Pons (tissue), 1 donor: ENCODE results near the gene VIT.
"Not testable (repeated sequence)": the region's sequence is repeated elsewhere in the genome, so short reads cannot be mapped to it uniquely, and the experiment has no call there.

Experiments
- DNase-seq: peaks from one replicate; pipeline ENCODE4 v3.0.0-alpha.2; 2016; ENCODE audit warnings: low spot score

VIT gene

DNA sequence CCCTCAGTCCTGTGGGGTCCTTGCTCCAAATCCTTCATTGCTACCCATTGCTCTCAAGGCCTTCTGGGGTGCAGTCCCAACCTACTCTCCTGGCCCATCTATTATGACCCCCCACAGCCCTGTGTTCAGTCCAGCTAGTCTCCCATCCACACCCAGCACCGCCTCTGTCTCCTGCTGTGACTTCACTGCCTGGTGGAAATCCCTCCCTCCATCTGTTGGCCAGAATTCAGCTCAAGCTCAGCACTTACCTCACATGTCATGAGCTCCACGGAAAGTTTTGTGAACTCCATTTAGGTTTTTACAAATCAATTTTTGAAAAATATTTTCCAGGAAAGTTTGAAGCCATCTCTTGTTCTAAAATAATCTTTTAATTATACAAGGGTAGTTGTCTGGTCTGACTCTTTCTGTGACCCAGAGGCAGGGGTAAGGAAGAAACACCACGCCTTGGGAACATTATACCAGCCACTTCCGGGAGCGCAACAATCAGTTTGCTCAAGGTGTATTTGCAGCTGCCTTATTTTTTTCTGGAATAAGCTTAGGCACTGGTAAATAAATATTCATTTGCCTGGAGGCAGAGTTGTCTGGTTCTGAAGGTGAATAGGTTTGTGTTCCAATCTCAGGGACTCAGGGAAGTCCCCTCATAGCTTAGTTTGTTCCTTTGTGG lies 110.8 kb downstream of the VIT start:
- DNase-seq: no peak

DNA sequence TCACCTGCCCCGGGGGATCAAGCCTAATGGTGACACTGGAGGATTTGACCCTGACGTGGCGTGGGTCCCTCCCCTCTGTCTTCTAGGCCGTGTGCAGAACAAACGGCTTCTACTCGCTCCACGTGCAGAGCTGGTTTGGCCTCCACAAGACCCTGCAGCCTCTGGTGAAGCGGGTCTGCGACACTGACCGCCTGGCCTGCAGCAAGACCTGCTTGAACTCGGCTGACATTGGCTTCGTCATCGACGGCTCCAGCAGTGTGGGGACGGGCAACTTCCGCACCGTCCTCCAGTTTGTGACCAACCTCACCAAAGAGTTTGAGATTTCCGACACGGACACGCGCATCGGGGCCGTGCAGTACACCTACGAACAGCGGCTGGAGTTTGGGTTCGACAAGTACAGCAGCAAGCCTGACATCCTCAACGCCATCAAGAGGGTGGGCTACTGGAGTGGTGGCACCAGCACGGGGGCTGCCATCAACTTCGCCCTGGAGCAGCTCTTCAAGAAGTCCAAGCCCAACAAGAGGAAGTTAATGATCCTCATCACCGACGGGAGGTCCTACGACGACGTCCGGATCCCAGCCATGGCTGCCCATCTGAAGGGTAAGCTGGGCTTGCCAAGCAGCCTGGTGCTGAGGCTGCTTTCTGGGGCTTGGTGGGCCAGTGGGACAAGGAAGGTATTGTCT lies 112.0 kb downstream of the VIT start:
- DNase-seq: no peak

DNA sequence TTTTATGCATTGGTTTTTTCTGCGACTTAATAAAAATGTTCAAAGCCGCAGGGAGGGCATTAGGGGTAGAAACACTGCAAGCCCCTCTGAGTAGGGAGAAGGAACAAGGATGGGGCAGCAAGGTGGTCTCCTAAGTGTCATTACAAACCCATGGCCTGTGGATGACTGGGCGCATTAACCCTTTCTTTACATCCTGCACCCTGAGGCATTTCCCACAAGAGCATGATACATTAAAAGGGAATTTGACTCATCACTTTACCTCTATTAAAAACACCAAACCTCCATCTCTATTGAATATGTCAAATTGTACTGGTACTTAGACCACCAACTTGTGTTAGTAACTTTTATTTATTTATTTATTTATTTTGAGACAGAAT lies 112.5 kb downstream of the VIT start:
- no peak for DNase-seq

DNA sequence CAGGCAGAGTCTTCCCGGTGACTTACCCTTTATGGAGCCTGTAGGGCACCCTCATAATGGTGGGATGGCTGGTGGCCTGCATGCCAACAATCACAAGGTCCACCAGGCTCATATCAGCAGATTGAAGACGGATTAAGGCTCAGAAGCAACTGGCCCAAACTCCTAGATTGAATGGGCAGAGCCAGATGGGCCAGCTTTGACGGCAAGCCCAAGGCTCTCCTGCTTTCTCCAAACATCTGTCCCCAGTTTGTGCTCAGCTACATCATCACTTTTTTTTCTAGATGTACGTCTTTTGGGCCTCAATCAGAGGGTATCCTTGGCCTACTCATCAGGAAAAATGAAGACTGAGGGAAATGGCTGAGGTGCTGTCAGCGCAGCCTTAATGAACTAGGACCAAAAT lies 114.6 kb downstream of the VIT start:
- no peak for DNase-seq

DNA sequence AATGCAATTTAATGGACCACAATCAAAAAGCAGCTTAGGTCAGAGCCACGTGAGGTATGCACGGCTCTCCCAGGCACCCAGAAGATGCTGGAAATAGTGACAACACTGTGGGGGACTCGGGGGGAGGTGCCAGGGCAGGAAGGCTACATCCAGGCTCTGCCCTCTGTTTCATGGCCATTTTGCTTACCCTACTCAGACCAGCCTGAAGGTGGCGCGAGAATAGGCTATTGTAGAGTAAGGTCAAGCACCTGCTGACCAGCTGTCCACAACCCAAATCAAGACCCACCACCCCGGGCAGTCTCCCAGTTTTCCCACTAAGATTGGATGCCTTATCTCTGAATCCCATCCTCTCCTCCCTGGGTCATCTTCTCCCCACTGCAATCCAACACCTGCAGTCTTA lies 115.7 kb downstream of the VIT start:
- no peak for DNase-seq

DNA sequence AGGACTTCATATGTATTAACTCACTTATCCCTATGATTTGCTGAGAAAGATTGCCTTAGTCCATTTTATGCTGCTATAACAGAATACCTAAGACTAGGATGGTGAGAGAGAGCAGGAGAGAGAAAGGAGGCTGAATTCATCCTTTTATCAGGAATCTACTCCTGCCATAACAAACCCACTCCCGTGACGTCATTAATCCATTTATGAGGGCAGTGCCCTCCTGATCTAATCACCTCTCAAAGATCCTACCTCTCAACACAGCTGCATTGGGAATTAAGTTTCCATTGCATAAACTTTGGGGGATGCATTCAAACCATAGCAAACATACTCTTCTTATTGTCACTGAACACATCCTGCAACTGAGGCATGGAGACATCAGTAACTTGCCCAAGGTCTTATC lies 122.0 kb downstream of the VIT start:
- DNase-seq: no peak

DNA sequence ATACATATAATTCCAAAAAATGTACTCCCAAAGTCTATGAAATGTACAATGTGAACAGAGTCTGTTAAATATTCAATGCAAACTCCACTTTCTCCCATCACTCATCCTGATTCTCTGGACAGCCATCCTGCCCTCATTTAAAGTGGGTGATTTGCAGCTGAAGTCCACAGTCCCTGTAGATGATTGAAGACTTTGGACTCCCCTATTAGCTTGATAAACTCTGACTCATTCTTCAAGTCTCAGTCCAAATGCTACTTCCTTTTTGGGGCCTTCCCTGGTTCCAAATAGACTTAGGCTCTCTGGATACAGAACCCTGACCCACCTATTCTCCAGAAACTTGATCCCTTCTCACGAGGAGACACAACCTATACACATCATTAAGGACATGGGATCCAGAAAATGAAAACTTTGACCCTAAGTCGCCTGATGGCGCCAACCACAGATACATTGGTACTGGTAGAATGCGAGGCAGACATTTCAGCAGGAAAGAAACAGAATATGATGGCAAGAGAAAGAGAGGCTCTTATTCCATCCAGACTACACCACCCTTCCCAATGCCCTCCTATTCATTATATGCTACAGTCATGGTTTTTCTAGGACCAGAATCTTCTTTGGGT lies 122.7 kb downstream of the VIT start:
- no peak for DNase-seq

DNA sequence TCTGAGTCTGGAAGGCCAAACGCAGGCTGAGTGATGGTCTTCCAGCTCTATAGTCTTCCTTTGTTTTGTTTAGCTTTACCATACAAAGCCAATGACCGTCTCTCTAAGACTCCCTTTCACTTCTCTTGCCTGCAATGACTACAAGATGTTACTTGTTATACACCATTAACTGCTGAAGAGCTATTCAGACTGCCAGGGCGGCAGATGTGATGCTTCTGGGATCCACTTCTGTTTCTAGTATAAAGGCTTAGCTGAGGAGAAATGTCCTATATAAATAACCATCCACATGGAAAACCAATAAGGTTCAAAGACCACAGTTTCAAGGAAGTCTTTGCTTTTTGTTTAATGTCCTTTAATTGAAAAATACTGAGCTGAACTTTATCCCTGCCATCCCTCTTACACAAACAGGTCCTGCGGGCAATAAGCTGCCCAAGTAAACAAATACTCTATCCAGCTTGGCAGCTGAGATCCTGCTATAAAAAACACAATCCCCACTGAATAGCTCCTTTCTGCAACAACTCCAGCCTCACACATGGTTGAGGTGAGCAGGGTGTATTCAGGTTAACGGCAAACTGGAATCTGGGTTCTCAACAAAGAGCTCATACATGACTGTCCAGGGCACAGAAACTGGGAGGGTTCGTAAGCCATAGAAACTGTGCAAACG lies 124.6 kb downstream of the VIT start:
- DNase-seq: no peak

DNA sequence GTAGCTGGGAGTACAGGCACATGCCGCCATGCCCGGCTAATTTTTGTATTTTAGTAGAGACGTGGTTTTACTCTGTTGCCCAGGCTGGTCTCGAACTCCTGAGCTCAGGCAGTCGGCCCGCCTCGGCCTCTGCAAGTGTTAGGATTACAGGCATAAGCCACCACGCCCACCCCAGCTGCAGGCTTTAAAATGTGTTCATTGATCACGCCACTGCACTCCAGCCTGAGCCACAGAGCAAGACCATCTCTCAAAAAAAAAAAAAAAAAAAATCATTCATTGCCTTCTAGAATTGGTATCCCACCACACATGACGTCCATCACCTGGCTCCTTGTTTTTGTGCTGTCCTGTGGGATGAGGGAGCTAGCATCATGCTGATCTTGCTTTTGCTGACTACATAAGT lies 127.4 kb downstream of the VIT start:
- DNase-seq: no peak

DNA sequence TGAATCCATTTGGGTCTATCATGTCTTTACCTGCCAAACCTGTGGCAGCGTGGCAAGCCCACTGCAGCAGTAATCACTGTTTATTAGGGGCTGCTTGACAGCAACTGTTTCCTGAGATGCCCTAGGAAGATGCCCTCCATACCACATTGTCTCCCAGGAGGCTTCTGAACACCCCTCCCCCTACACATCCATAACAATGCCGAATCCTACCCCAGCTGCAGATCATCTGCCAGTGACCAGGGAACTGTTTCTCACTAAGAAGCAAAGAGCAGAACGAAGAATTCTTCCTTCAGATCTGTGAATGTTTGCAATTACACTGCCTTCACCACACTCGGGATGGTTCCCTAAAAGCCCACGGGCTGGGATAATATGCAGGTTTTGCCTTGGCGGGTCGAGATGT lies 127.8 kb downstream of the VIT start:
- no peak for DNase-seq

DNA sequence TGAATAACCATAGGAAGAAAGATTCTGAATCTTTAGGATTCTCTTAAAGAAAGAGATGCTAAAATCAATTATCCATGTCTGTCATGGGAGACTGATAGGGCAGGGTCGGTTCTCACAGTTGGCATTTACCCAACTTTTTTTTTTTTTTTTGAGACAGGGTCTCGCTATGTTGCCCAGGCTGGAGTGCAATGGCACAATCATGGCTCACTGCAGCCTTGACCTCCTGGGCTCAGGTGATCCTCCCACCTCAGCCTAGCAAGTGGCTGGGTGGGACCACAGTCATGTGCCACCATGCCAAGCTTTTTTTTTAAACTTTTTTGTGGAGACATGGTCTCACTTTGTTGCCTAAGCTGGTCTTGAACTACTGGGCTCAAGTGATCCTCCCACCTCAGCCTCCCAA lies 128.2 kb downstream of the VIT start:
- DNase-seq: not testable (repeated sequence)

DNA sequence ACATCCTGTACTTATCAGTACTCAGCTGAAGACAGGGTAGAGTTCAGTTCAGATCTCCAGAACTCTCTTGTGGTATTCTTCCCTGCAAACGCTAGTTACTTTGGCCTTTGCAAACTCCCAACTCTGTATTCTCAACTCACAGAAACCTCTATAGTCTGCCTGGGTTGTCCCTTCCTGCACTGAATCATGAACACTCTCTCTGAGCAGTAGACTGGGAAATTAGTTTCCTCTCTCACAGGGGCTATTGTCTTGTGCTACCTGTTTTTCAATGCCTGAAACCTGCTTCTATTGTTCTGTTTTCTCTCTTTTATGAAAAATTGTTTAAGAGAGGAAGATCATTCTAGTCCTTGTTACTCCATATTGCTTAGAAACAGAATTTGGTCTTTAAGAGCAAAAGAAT lies 134.7 kb downstream of the VIT start:
- no peak for DNase-seq

DNA sequence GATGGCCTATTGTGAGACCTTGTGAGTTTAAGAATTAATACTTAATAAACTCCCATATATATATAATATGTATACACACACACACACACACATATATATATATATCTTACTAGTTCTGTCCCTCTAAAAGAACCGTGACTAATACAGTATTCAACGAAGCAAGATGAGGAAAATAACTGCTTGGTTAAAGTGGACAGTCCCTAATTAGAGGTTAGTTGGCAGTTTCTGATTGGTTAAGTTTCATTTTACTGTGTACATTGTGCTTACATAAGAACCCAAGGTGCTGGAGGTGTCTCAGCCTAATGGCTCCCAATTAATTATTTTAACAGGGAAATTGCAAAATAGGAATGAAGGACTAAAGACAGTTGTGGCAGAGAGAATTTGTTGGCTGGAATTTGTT lies 137.7 kb downstream of the VIT start:
- no peak for DNase-seq

DNA sequence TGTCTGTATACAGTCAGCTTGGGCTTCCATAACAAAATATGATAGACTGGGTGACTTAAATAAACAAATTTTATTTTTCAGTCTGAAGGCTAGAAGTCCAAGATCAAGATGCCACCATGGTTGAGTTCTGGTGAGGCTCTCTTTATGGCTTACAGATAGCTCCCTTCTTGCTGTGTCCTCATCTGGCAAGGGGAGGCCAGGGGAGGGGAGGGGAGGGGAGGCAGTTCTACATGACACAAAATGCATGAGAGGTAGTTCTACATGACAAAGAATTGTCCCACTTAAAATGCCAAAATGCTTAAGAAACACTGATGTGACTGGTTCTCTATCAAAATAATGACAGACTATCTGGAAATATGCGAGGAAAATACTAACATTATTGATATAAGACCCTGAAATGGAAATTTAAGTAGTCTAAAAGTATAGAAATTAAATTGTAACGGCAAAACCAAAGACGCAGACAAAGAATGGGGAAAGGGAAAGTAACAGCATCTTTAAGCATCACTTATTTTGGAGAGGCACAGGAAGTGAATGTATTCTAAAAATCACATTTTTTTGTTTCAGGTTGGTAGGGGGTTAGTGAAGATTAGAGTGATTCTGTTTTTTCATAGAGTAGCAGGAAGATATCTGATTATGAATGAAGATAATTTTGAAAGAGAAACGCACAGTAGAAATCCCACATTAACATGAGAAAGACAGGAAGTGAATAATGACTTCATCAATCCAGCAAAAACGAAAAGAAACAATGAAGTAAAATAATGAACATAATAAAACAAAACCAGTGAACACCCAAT lies 138.4 kb downstream of the VIT start:
- DNase-seq: no peak

DNA sequence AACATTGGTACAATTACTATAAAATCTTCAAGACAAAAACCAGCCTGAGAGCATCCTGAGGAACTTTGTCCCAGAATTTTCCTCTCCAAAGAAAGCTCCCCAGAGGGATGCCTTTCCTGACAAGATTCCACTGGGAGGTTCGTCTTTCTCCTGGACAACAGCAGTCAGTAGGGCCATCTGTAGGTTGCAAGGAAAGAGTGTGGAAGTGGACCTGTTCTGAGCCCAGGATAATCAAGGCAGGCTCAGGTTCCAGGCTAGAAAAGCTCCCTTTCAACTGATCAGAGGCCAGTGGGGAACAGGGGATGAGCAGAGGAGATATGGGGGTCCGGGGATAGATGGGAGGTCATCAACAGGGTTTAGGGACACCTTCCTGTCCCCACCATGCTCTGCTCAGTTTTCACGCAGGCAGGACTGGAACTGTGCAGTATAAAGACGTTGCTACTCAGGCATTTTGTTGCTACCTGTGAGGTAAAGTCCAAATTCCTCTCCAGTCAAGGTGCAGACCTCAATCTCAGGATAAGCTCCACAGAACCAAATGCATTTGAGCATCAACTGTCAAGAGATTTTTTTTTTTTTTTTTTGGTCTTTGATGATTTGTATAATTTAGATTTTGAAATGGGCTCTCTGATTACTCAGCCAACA lies 143.6 kb downstream of the VIT start:
- DNase-seq: no peak

DNA sequence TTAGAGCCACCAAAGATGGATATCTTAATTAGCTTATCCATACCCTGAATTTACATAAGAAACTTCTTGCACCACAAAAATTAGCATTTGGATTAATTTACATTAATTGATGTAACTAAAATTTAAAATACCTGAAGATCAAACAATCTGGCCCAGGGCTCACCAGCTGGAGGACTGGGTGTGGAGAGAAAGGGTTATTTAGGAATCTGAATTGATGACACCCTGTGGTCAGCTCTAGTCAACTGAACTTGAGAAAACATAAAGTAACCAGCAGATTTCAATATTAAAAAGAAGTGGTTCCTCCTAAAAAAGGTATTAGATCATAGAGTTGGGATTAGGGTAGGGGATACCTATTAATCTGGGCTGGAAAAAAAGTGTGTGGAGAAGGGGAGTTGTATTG lies 147.3 kb downstream of the VIT start:
- DNase-seq: no peak

DNA sequence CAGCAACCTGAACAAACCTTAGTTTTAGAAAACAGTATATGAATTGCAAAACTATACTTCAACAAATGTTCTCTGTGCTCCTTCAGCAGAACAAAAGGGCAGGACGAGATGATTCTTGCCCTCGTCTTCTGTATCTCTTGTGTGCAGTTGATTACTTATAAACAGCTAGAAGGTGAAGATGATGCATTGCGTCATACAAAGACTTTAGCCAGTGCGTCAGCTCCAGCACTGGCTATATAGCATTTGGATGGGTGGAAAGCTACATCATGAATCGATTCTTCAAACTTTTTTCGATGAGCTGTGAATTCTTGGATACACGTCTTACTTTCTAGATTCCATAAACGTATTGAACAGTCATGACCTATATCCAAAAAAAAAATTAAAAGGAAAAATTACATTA lies 152.8 kb downstream of the VIT start:
- DNase-seq: no peak

DNA sequence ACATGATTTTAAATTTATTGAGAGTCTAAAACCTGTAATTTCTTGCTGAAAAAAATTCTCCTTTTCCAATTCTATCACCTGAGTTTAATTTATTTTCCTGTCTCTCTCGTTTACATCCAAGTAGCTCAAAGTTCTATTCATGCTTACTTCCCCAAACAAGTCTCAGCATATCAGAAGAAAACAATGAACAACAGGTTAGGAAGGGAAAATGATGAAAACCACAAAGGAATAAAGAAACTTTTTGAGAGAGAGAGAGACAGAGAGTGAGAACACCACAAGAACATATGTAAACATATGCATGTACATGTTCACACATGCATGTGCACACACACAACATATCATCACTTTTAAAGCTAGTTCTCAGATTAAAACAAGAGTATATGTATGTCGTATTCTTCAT lies 157.7 kb downstream of the VIT start:
- DNase-seq: no peak

DNA sequence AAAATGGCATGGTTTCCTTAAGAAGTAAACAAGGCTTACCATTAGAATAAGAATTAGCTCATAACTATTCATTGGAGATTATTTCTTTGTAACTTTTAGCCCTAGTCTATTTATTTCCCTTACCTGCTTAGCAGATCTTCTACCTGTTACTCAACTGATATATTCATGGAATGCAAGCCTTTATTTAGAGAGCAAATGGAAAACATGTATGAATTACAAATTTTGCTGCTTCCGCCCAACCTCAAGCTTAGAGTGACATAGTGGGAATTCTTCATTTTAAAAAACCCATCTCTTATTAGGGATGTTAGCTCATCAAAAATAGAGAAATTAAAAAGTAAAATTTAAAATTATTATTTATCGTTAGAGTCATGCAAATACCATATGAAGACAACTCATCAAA lies 158.9 kb downstream of the VIT start:
- DNase-seq: no peak

DNA sequence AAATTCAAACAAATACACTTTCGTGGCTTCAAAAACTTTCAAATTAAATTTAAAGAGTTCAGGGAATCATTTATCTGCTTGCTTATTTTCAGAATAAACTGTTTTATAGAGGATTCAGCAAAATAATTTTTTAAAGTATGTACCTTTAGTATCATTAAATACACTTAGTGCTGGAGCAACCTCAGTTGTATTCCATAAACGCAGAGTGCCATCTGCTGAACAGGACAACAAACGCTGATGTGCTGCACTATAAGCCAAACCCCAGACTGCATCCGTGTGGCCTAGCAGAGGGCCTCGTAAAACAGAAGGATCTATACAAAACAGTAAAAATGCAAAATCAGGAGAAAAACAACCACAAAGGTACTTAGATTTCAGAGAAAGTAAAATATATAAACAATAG lies 161.2 kb downstream of the VIT start:
- DNase-seq: no peak

DNA sequence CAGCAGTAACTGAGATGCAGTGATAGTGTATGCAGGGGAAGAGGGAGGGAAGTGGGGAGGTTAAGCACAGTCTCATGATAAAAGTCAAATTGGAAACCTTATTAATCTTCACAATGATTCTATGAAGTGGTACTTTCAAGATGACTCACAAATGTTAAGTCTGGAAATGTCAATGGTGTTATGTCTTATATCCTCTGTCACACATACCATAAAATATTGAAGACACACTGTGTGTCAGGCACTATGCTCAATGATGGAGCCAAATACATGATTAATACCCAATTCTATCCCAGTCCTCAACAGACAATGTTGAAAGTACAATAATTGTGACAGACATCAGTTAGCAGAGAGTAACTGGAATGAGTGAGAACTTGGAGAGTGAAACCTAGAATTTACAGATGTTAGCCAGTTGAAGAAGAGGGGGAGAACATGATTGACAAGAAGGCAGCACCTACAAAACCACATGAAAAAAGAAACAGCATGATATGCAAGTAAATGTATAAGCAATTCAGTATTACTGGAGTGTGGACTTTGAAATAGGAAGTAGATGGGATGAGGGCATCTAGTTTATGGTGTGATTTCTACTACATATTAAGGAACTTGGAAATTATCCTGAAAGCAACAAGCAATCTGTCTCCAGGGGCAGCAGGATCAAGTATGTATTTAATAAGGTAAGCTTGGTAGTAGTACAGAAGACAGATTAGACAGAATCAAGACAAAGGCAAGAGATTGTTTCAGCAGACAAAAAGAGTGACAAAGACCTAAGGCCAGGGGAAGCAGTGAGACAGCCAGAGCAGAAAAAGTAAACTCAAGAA lies 162.3 kb downstream of the VIT start:
- DNase-seq: no peak
